ENCODE data around the gene ADAMTS10. TPM values are rescaled to one million over a fixed set of nuclear protein-coding genes. Genes with fewer than 3 reads are reported as not detected.
"Not testable (repeated sequence)": the region's sequence is repeated elsewhere in the genome, so short reads cannot be mapped to it uniquely, and the experiment has no call there.

Gene ADAMTS10
- total and polyA plus RNA-seq, 10 donors: 7.8 to 33.8 (median 18.0) TPM

DNA sequence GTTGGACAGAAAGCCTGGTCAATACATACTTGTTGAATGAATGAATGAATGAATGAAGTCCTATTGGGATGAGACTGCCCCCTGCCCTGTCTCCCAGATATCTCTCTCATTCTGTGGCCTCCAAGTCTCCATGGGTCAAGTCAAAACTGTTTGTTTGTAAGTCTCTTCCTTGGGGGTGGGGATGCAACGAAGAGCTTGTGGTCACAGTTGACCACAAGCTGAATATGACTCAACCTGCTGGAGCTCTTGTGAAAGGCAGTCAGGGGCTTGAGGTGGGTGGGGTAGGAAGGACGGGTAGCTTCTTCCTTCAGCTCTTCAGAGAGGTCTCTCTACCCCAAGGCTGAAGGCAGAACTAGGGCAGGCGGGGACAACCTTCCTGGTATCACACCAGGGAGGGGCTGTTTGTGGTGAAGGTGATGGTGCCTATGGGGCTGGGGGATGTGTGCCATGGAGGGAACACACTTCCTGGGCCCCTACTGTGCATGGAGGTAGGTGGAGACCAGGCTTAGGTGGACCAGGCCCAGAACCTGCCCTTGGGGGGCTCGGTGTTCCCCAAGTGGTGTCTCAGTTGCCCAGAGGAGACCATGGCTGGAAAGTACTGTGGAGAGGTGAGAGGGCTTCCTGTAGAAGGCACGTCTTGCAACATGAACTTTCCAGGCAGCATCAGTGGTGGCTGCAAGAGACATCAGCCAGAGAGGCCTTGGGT is 41.3 kb downstream of the ADAMTS10 start:
- DNase-seq: peak; percentile 89
- TF ChIP-seq, protein P1, sequence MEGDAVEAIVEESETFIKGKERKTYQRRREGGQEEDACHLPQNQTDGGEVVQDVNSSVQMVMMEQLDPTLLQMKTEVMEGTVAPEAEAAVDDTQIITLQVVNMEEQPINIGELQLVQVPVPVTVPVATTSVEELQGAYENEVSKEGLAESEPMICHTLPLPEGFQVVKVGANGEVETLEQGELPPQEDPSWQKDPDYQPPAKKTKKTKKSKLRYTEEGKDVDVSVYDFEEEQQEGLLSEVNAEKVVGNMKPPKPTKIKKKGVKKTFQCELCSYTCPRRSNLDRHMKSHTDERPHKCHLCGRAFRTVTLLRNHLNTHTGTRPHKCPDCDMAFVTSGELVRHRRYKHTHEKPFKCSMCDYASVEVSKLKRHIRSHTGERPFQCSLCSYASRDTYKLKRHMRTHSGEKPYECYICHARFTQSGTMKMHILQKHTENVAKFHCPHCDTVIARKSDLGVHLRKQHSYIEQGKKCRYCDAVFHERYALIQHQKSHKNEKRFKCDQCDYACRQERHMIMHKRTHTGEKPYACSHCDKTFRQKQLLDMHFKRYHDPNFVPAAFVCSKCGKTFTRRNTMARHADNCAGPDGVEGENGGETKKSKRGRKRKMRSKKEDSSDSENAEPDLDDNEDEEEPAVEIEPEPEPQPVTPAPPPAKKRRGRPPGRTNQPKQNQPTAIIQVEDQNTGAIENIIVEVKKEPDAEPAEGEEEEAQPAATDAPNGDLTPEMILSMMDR (IDR thresholded peaks at IDR 0.05 in 8 of 11, conservative IDR thresholded peaks at IDR 0.05 in 3 of 11): peak in 2 of 11 experiments; percentile 17 to 26
- TF ChIP-seq POLR2AphosphoS5 (IDR thresholded peaks at IDR 0.05) (peak; percentile 60 to 87 (median 60)), POLR2A (IDR thresholded peaks at IDR 0.05) (no peak)
- Histone ChIP-seq H3K27ac (peak overlapping the region; percentile 28 to 97 (median 86)), H3K9me3 (no peaks in the 10 kb centered on the region), H3K4me3 (peak overlapping the region in 5 of 8 donors; percentile 4 to 60 (median 11)), H3K36me3 (peaks cover 0 to 18% (median 0%) of the 10 kb centered on the region in 6 donors), H3K27me3 (replicated peaks in 1 of 7) (no peaks in the 10 kb centered on the region), H3K4me1 (peaks cover 24 to 100% (median 86%) of the 10 kb centered on the region in 6 donors)
- 19 to 43% (median 28%) methylated on average over 4 to 5 of the region's 5 CpGs for WGBS, 5 donors
- intact Hi-C loops (cut with DNase I; ENCODE audit: low total_unique reads): no loop called here

DNA sequence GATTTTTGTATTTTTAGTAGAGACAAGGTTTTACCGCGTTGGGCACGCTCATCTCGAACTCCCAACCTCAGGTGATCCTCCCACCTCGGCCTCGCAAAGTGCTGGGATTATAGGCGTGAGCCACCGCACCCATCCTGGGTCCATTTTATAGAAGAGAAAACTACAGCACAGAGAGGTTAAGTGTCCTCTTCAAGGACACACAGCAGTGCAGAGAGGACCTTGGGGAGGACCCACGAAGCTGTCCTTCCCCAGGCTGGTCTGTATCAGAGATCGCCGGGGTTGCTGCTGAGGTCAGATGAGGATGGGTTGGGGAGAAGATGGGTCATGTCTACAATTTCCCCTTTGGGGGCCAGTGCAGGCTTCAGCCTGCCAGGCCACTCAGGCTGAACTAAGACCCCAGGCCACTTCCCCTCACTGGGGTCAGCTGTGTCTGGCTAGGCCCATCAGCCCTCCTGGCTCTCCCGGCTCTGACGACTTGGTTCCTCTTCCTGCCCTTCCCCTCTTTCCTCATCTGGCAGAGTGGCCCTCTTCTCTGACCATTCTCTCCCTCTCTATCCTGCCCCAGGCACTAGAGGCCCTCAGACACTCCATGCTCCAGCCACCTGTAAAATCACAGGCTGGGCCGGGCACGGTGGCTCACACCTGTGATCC is 42.9 kb downstream of the ADAMTS10 start:
- DNase-seq: peak; percentile 88
- H3K4me1 ChIP-seq: peaks cover 24 to 100% (median 85%) of the 10 kb centered on the region in 6 donors
- H3K27me3 ChIP-seq (replicated peaks in 1 of 7): no peaks in the 10 kb centered on the region
- intact Hi-C loops (cut with DNase I; ENCODE audit: low total_unique reads): no loop called here
- peak overlapping the region in 7 of 8 donors; percentile 80 to 97 (median 90) for H3K27ac ChIP-seq
- 72 to 86% (median 83%) methylated on average over 15 of the region's 15 CpGs for WGBS, 5 donors
- peak overlapping the region in 1 of 8 donors; percentile 60 for H3K4me3 ChIP-seq
- TF ChIP-seq, protein P1 (IDR thresholded peaks at IDR 0.05 in 8 of 11, conservative IDR thresholded peaks at IDR 0.05 in 3 of 11): no peak
- TF ChIP-seq POLR2AphosphoS5 (IDR thresholded peaks at IDR 0.05): peak; percentile 57 to 72 (median 62)
- peaks cover 0 to 26% (median 0%) of the 10 kb centered on the region in 6 donors for H3K36me3 ChIP-seq
- no peaks in the 10 kb centered on the region for H3K9me3 ChIP-seq

DNA sequence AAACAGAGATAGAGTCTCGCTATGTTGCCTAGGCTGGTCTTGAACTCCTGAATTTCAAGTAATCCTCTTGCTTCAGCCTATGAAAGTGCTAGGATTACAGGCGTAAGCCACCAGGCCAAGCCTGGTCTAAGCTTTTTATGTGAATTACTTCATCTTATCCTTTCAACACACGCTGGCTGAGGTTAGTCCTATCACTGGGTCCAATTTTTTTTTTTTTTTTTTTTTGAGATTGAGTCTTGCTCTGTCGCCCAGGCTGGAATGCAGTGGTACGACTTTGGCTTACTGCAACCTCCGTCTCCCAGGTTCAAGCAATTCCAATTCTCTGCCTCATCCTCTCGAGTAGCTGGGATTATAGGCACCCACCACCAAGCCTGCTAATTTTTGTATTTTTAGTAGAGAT is 43.7 kb downstream of the ADAMTS10 start:
- Histone ChIP-seq H3K36me3 (peaks cover 0 to 23% (median 0%) of the 10 kb centered on the region in 6 donors), H3K9me3 (no peaks in the 10 kb centered on the region), H3K27me3 (replicated peaks in 1 of 7) (no peaks in the 10 kb centered on the region), H3K27ac (peak overlapping the region in 6 of 8 donors; percentile 80 to 97 (median 90)), H3K4me1 (peaks cover 21 to 100% (median 83%) of the 10 kb centered on the region in 6 donors), H3K4me3 (peak overlapping the region in 1 of 8 donors; percentile 60)
- intact Hi-C loops (cut with DNase I; ENCODE audit: low total_unique reads): no loop called here
- WGBS, 5 donors: 65 to 87% (median 80%) methylated on average over 7 of the region's 7 CpGs
- DNase-seq: no peak
- no peak for TF ChIP-seq POLR2AphosphoS5 (IDR thresholded peaks at IDR 0.05)
- TF ChIP-seq, protein P1 (IDR thresholded peaks at IDR 0.05 in 8 of 11, conservative IDR thresholded peaks at IDR 0.05 in 3 of 11): no peak
- no peak for TF ChIP-seq POLR2A (IDR thresholded peaks at IDR 0.05)

DNA sequence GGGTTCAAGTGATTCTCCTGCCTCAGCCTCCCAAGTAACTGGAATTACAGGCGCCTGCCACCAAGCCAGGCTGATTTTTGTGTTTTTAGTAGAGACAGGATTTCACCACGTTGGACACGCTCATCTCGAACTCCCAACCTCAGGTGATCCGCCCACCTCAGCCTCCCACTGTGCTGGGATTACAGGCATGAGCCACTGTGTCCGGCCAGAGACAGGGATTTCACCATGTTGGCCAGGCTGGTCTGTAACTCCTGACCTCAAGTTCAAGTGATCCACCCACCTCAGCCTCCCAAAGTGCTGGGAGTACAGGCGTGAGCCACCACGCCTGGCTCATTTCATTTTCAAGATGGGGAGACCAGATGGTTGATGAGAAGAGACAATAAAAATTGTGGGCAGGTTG is 45.6 kb downstream of the ADAMTS10 start:
- Histone ChIP-seq H3K27ac (peak overlapping the region in 7 of 8 donors; percentile 26 to 97 (median 77)), H3K4me3 (peak overlapping the region in 2 of 8 donors; percentile 9 to 46), H3K4me1 (peaks cover 9 to 98% (median 69%) of the 10 kb centered on the region in 6 donors), H3K36me3 (peaks cover 0 to 26% (median 0%) of the 10 kb centered on the region in 6 donors)
- H3K27me3 ChIP-seq (replicated peaks in 1 of 7); H3K9me3 ChIP-seq; DNase-seq; intact Hi-C loops (cut with DNase I; ENCODE audit: low total_unique reads): not testable (repeated sequence)
- WGBS, 5 donors: 70 to 95% (median 85%) methylated on average over 6 to 8 of the region's 8 CpGs

Data from spleen (tissue), 11 donors.